Endothelial cell of umbilical vein (primary cell): Measurements from ENCODE around the gene ABI2. TPM values are rescaled to one million over a fixed set of nuclear protein-coding genes. Genes with fewer than 3 reads are reported as not detected.

Source experiments
- BruUV-seq: library from RNA; stranded (reverse); fragments of 400-500 nt; replicated peaks from 2 replicates; lab custom pipeline; 2021; lab: Mats Ljungman, UMichigan
- CTCF ChIA-PET: fragments of 300-600, 350-600 bp; sonication (Branson Sonifier 250); formaldehyde crosslinking; loops from one replicate; lab custom pipeline; 2021; ENCODE audit warnings: antibody characterized with exemption, inconsistent platforms; lab: Charles Lee
- POLR2A ChIA-PET: fragments of 300-600, 350-600 bp; sonication (Branson Sonifier 250); formaldehyde crosslinking; loops from one replicate; lab custom pipeline; 2021; ENCODE audit warnings: antibody characterized with exemption, inconsistent platforms; lab: Charles Lee
- DNase-seq: peaks from one replicate; pipeline ENCODE4 v3.0.0-alpha.2; 2011; ENCODE audit warnings: low read depth, low spot score
- FAIRE-seq: peaks from 2 replicates; lab custom pipeline; 2011; peaks lifted over from hg19 to GRCh38; lab: Jason Lieb, UNC
- H2AFZ ChIP-seq: 2 replicates; pipeline ENCODE4 v1.6.0; 2012; ENCODE audit warnings: low read depth, low read length, control low read depth, inconsistent platforms
- H3K27ac ChIP-seq: 2 replicates; pipeline ENCODE4 v1.5.1; 2011; ENCODE audit warnings: low read depth, mild to moderate bottlenecking, control low read depth, low read length, moderate library complexity; ENCODE audit not compliant: insufficient read depth
- H3K27me3 ChIP-seq, 2 experiments: 2 replicates each; pipeline versions ENCODE4 v1.6.0 to v1.6.1; 2011; ENCODE audit warnings: low read length in 2 of 2, mixed read lengths in 1 of 2; ENCODE audit not compliant: control insufficient read depth in 2 of 2, insufficient read depth in 2 of 2
- H3K36me3 ChIP-seq, 2 experiments: 2 replicates in 1 of 2; 3 replicates in 1 of 2; pipeline ENCODE4 v1.5.1; 2011; ENCODE audit warnings: low read length in 2 of 2, mild to moderate bottlenecking in 1 of 2, moderate library complexity in 1 of 2; ENCODE audit not compliant: control insufficient read depth in 2 of 2, insufficient read depth in 2 of 2; ENCODE audit errors: extremely low read depth in 1 of 2
- H3K4me1 ChIP-seq: 3 replicates; pipeline ENCODE4 v1.5.1; 2011; ENCODE audit warnings: mild to moderate bottlenecking, low read length; ENCODE audit not compliant: control insufficient read depth, insufficient read depth; ENCODE audit errors: extremely low read depth
- H3K4me2 ChIP-seq: 2 replicates; pipeline ENCODE4 v1.6.1; 2011; ENCODE audit warnings: low read length, control low read depth, mixed read lengths; ENCODE audit not compliant: insufficient read depth
- H3K4me3 ChIP-seq, 3 experiments: fragments of 200-600 bp in 1 of 3; sonication (generic), shearing (Covaris generic) in 1 of 3; replicated peaks in 1 of 3; 2 replicates each; pipeline ENCODE4 v1.5.1; 2011 to 2016; ENCODE audit warnings: control low read depth in 3 of 3, low read length in 3 of 3, mild to moderate bottlenecking in 2 of 3, inconsistent platforms in 1 of 3, low read depth in 1 of 3, moderate library complexity in 1 of 3; ENCODE audit not compliant: insufficient read depth in 1 of 3
- H3K79me2 ChIP-seq: 2 replicates; pipeline ENCODE4 v1.6.0; 2012; ENCODE audit warnings: low read length, inconsistent platforms; ENCODE audit not compliant: control insufficient read depth, insufficient read depth
- H3K9ac ChIP-seq: replicated peaks from 2 replicates; pipeline ENCODE3; 2011; ENCODE audit warnings: low read length, control low read depth; ENCODE audit not compliant: insufficient read depth; ENCODE audit errors: extremely low read depth
- H3K9me1 ChIP-seq: replicated peaks from 3 replicates; pipeline ENCODE4 v1.6.0; 2011; ENCODE audit warnings: mild to moderate bottlenecking, low read length; ENCODE audit not compliant: control insufficient read depth, insufficient read depth; ENCODE audit errors: extremely low read depth
- H3K9me3 ChIP-seq: replicated peaks from 2 replicates; pipeline ENCODE4 v1.5.1; 2012; ENCODE audit warnings: low read length, inconsistent platforms; ENCODE audit not compliant: control insufficient read depth, insufficient read depth
- H4K20me1 ChIP-seq: replicated peaks from 2 replicates; pipeline ENCODE3; 2011; ENCODE audit warnings: mild to moderate bottlenecking, low read length; ENCODE audit not compliant: control insufficient read depth, insufficient read depth; ENCODE audit errors: extremely low read depth
- CTCF ChIP-seq, 2 donors: IDR thresholded peaks; 1 replicate in 1 of 2; 2 replicates in 1 of 2; pipeline ENCODE4 v1.5.1; 2011; ENCODE audit warnings: low read length in 2 of 2, mild to moderate bottlenecking in 2 of 2, moderate library complexity in 2 of 2, control low read depth in 1 of 2, inconsistent platforms in 1 of 2, low read depth in 1 of 2; ENCODE audit not compliant: insufficient read depth in 1 of 2; ENCODE audit errors: extremely low read depth in 1 of 2
- EZH2 ChIP-seq: IDR thresholded peaks from 2 replicates; pipeline ENCODE4 v1.6.1; 2012; ENCODE audit warnings: borderline replicate concordance, low read depth, mild to moderate bottlenecking, moderate library complexity, low read length, inconsistent platforms; ENCODE audit not compliant: severe bottlenecking
- FOS ChIP-seq: IDR thresholded peaks from 2 replicates; pipeline ENCODE4 v1.6.1; 2011; ENCODE audit warnings: mild to moderate bottlenecking, low read length, moderate library complexity, borderline replicate concordance; ENCODE audit not compliant: insufficient read depth
- GATA2 ChIP-seq: IDR thresholded peaks from 2 replicates; pipeline ENCODE4 v1.7.0; 2011; ENCODE audit warnings: low read depth, mild to moderate bottlenecking, moderate library complexity, mixed read lengths, low read length; ENCODE audit not compliant: insufficient read length, insufficient read depth
- JUN ChIP-seq: IDR thresholded peaks from 2 replicates; pipeline ENCODE4 v1.6.1; 2011; ENCODE audit warnings: borderline replicate concordance, low read depth; ENCODE audit not compliant: insufficient read length, insufficient read depth
- MAX ChIP-seq: IDR thresholded peaks from 2 replicates; pipeline ENCODE4 v1.6.1; 2011; ENCODE audit not compliant: insufficient read depth, insufficient read length
- MYC ChIP-seq: IDR thresholded peaks from one replicate; pipeline ENCODE4 v1.6.1; 2011; ENCODE audit warnings: mild to moderate bottlenecking, low read depth, low read length
- POLR2A ChIP-seq: IDR thresholded peaks from 2 replicates; pipeline ENCODE4 v1.6.1; 2012; ENCODE audit warnings: low read depth, mild to moderate bottlenecking, control low read depth, low read length
- POLR2AphosphoS5 ChIP-seq: IDR thresholded peaks from 2 replicates; pipeline ENCODE4 v1.6.1; 2012; ENCODE audit warnings: low read depth, mild to moderate bottlenecking, control low read depth, low read length, moderate library complexity; ENCODE audit not compliant: insufficient read depth
- dilution Hi-C: fragments of 300-500 bp; cut with MboI; formaldehyde crosslinking; loops from one replicate; pipeline ENCODE4 v1.15.0; 2019; ENCODE audit warnings: low sequenced_read_pairs; ENCODE audit not compliant: extremely low pct_ligation_motif_present
- intact Hi-C: fragments of 100-400 bp; cut with micrococcal nuclease; formaldehyde crosslinking; loops from one replicate; pipeline ENCODE4 v1.10.0; 2022
- polyA plus RNA-seq, 4 experiments: library from polyadenylated mRNA; depleted of rRNA in 3 of 4; stranded (reverse) in 3 of 4; unstranded in 1 of 4; fragments of >200 nt; gene quantifications; 2 replicates each; pipeline versions ENCODE4 v1.2.1 to v1.2.3, GENCODE V29; 2011 to 2012; ENCODE audit warnings: missing spikeins in 1 of 4
- total RNA-seq: library from RNA; stranded (reverse); gene quantifications from 2 replicates; pipeline ENCODE4 v1.2.3, GENCODE V29; 2021

Gene ABI2
- total and polyA plus RNA-seq, 2 donors (not counting 3 experiments of a cell fraction or from before 2014, with no cell fraction given): 35.7 to 61.0 TPM

- ChIA-PET POLR2A (interaction anchor here (0.6 kb wide), 1 partner anchor 209 kb away, joined by 4 read pairs; no protein-coding TSS in a partner anchor), CTCF (interaction anchor here (0.6 to 0.9 kb wide), 2 partner anchors 52 to 463 kb away, joined by 3 read pairs; no protein-coding TSS in a partner anchor)
- Histone ChIP-seq H3K4me3 (no peak overlapping the region), H3K4me2 (no peak overlapping the region), H3K4me1 (peaks cover 30% of the 10 kb centered on the region), H2AFZ (no peak overlapping the region), H3K27me3 (no peaks in the 10 kb centered on the region), H3K27ac (peak overlapping the region; percentile 85), H3K79me2 (peaks cover 2% of the 10 kb centered on the region), H3K9ac (no peak overlapping the region), H3K36me3 (peaks cover 2 to 13% of the 10 kb centered on the region in 2 experiments), H3K9me1 (no peaks in the 10 kb centered on the region), H3K9me3 (no peaks in the 10 kb centered on the region), H4K20me1 (no peaks in the 10 kb centered on the region)
- no peak for FAIRE-seq
- intact Hi-C loops: no loop called here
- no peak for DNase-seq
- BruUV-seq: no TSS peak
- dilution Hi-C loops: no loop called here
- no peak for TF ChIP-seq EZH2
- TF ChIP-seq MYC: no peak
- no peak for TF ChIP-seq POLR2AphosphoS5
- TF ChIP-seq GATA2: no peak
- no peak for TF ChIP-seq MAX
- no peak for TF ChIP-seq JUN
- no peak for TF ChIP-seq FOS
- TF ChIP-seq CTCF (IDR thresholded peaks at IDR 0.05; ENCODE audit: extremely low read depth in 1 of 2, insufficient read depth in 1 of 2, low read depth in 1 of 2, low read length in 2 of 2): no peak
- TF ChIP-seq POLR2A: no peak
These were observed 118.6 kb downstream of the ABI2 start for GRCh38 chr2:203446780-203447179.
